HFFc6 (cell line): ENCODE data around the gene ZDHHC11. TPM values are rescaled to one million over a fixed set of nuclear protein-coding genes. Genes with fewer than 3 reads are reported as not detected.
"Not testable (repeated sequence)": the region's sequence is repeated elsewhere in the genome, so short reads cannot be mapped to it uniquely, and the experiment has no call there.

Experiments
- DNase-seq: peaks from one replicate; pipeline ENCODE4 v3.0.0-alpha.2; 2018
- H3K27ac Mint-ChIP-seq: 2 replicates; pipeline ENCODE4 v1.8.0; 2020; ENCODE audit warnings: mild to moderate bottlenecking, mixed read lengths
- H3K27me3 Mint-ChIP-seq: 2 replicates; pipeline ENCODE4 v1.8.0; 2021; ENCODE audit warnings: mild to moderate bottlenecking, moderate library complexity, mixed read lengths; ENCODE audit not compliant: insufficient read depth
- H3K36me3 Mint-ChIP-seq: 2 replicates; pipeline ENCODE4 v1.8.0; 2021; ENCODE audit warnings: low read depth, mixed read lengths
- H3K4me1 Mint-ChIP-seq: 2 replicates; pipeline ENCODE4 v1.8.0; 2020; ENCODE audit warnings: low read depth, mixed read lengths
- H3K4me3 Mint-ChIP-seq: 2 replicates; pipeline ENCODE4 v1.8.0; 2020; ENCODE audit warnings: mild to moderate bottlenecking, moderate library complexity, mixed read lengths
- H3K9me3 Mint-ChIP-seq: 2 replicates; pipeline ENCODE4 v1.8.0; 2020; ENCODE audit warnings: mild to moderate bottlenecking, mixed read lengths
- total RNA-seq, 6 experiments: library from RNA; stranded (reverse); fragmentation: NEBNext Ultra II Directional; extraction: Animal tissue kit (Norgen Biotek cat#: 25700); gene quantifications; 2 replicates in 1 of 6; 3 replicates in 5 of 6; pipeline ENCODE4 v1.2.3, GENCODE V29; 2021
- TF ChIP-seq, protein P1 (sequence below): fragments of 200-600 bp; sonication (generic); IDR thresholded peaks from 2 replicates; pipeline ENCODE4 v1.5.0; 2021; ENCODE audit warnings: antibody characterized with exemption, mild to moderate bottlenecking

Gene ZDHHC11
- total RNA-seq, 6 experiments from 2014 or later, result 1.3 to 4.2 (median 1.8) TPM

DNA sequence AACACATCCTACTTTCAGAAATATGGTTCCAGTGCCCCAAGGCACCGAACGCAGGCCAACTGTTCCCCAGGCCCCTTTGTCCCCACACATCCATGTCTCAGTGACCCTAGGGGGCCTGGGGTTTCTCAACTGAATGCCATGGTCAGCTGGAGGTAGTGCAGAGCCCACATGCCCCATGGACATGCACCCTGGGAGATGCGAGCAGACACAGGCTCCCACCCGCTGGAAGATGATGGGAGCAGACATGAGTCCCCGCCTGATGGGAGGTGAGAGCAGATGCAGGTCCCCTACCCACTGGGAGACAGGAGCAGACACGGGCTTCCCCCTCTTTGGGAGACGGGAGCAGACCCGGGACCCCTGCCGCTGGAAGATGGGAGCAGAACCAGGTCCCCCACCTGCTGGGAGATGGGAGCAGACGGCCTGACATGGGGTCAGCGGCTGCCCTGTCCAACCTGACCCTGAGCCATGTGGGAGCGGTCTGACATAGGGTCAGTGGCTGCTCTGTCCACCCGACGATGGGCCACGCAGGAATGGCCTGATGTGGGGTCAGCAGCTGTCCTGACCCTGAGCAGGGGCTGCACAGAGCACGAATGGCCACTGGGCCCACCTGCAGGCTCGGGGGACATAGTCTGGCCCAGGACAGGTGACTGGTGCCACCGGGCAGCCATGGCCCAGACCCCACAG, 84.7 kb downstream of the ZDHHC11 start:
- no peak overlapping the region for H3K27ac Mint-ChIP-seq
- H3K4me1 Mint-ChIP-seq, result no peaks in the 10 kb centered on the region
- peaks cover 10% of the 10 kb centered on the region; the same call in 1 of the 2 replicates for H3K9me3 Mint-ChIP-seq
- TF ChIP-seq, protein P1, sequence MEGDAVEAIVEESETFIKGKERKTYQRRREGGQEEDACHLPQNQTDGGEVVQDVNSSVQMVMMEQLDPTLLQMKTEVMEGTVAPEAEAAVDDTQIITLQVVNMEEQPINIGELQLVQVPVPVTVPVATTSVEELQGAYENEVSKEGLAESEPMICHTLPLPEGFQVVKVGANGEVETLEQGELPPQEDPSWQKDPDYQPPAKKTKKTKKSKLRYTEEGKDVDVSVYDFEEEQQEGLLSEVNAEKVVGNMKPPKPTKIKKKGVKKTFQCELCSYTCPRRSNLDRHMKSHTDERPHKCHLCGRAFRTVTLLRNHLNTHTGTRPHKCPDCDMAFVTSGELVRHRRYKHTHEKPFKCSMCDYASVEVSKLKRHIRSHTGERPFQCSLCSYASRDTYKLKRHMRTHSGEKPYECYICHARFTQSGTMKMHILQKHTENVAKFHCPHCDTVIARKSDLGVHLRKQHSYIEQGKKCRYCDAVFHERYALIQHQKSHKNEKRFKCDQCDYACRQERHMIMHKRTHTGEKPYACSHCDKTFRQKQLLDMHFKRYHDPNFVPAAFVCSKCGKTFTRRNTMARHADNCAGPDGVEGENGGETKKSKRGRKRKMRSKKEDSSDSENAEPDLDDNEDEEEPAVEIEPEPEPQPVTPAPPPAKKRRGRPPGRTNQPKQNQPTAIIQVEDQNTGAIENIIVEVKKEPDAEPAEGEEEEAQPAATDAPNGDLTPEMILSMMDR, result no peak
- H3K36me3 Mint-ChIP-seq, result no peaks in the 10 kb centered on the region
- H3K27me3 Mint-ChIP-seq, result peaks cover 24% of the 10 kb centered on the region
- no peak overlapping the region for H3K4me3 Mint-ChIP-seq
- DNase-seq, result no peak

DNA sequence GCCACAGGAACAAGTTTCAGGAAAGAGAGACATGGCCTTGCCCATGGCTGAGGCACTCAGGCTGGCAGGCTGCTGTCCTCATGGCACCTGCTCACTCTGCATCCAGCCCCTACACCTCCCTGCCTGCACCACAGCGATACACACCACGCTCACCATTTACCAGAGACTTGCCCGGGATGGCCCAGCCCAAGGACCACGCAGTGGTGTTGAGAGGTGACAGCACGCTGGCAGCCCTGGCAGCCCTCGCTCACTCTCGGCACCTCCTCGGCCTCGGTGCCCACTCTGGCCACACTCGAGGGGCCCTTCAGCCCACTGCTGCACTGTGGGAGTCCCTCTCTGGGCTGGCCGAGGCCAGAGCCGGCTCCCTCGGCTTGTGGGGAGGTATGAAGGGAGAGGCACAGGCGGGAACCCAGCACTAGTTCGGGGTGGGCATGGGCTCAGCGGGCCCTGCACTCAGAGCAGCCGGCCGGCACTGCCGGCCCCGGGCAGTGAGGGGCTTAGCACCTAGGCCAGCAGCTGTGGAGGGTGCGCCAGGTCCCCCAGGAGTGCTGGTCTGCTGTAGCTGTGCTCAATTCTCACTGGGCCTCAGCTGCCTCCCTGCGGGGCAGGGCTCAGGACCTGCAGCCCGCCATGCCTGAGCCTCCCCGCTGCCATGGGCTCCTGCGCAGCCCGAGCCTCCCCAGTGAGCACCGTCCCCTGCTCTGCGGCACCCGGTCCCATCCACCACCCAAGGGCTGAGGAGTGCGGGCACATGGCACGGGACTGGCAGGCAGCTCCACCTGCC, 86.6 kb downstream of the ZDHHC11 start:
- no peak overlapping the region for H3K4me3 Mint-ChIP-seq
- no peaks in the 10 kb centered on the region for H3K4me1 Mint-ChIP-seq
- no peaks in the 10 kb centered on the region for H3K36me3 Mint-ChIP-seq
- H3K27me3 Mint-ChIP-seq, result peaks cover 26% of the 10 kb centered on the region
- peaks cover 10% of the 10 kb centered on the region; the same call in 1 of the 2 replicates for H3K9me3 Mint-ChIP-seq
- TF ChIP-seq, protein P1, result no peak
- no peak overlapping the region for H3K27ac Mint-ChIP-seq
- no peak for DNase-seq

DNA sequence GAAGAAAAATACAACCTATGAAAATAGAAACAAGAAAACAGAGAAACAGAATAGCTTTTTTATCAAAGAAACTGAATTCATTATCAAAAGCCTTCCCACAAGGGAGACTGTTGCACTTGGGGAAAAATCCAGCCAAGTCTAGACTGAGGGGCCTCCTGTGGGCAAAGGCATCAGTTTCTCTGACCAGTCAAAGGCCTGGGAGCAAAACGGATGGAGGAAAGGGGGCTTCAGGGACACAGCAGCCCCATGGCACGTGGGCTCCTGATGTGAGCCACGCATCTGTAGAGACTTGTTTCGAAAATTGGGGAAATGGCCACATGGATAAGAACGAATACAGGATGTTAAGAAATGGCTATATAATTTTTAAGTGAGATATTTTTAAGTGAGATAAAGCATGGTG, 87.4 kb downstream of the ZDHHC11 start:
- H3K36me3 Mint-ChIP-seq, result no peaks in the 10 kb centered on the region
- peaks cover 10% of the 10 kb centered on the region; the same call in 1 of the 2 replicates for H3K9me3 Mint-ChIP-seq
- TF ChIP-seq, protein P1, result no peak
- H3K4me1 Mint-ChIP-seq, result no peaks in the 10 kb centered on the region
- H3K27ac Mint-ChIP-seq, result no peak overlapping the region
- H3K4me3 Mint-ChIP-seq, result no peak overlapping the region
- H3K27me3 Mint-ChIP-seq, result peaks cover 30% of the 10 kb centered on the region
- DNase-seq, result no peak

- H3K9me3 Mint-ChIP-seq, DNase-seq, H3K4me3 Mint-ChIP-seq, H3K27ac Mint-ChIP-seq, H3K36me3 Mint-ChIP-seq, H3K4me1 Mint-ChIP-seq: not testable (repeated sequence)
- peaks cover 30% of the 10 kb centered on the region for H3K27me3 Mint-ChIP-seq
These were observed 87.8 kb downstream of the ZDHHC11 start for GRCh38 chr5:762996-763395.

DNA sequence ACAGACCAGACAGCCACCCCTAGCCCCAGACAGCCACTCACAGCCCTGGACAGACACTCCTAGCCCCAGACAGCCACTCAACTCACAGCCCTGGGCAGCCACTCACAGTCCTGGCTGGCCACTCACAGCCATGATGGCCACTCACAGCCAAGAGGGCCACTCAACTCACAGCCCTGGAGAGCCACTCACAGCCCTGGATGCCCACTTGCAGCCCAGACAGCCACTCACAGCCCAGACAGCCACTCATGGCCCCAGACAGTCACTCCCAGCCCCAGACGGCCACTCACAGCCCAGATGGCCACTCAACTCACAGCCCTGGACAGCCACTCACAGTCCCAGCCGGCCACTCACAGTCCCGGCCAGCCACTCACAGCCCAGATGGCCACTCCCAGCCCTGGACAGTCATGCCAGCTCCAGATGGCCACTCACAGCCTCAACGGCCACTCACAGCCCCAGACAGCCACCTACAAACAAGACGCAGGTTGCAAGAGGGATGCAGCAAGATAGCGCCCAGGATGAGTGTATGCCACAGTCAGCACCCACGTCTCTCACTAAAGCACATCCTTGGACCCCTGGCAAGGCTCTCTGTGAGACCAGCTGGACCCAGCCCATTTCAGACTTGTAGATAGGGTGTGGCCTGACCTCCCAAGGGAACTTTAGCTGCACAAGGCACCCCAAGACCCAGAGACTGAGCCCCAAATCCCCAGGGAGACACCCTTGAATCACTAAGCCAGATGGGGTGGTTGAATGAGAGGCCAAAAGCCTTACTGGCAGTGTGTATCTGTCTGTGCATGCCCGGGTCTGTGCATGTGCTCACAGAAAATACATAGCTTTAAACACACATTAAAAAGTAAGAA, 88.7 kb downstream of the ZDHHC11 start:
- Mint-ChIP-seq H3K27ac (no peak overlapping the region), H3K9me3 (peaks cover 10% of the 10 kb centered on the region; the same call in 1 of the 2 replicates), H3K4me3 (no peak overlapping the region), H3K36me3 (no peaks in the 10 kb centered on the region), H3K4me1 (no peaks in the 10 kb centered on the region), H3K27me3 (peaks cover 34% of the 10 kb centered on the region)
- no peak for DNase-seq
- TF ChIP-seq, protein P1, result no peak
